ENCODE results near the gene LIX1. TPM values are rescaled to one million over a fixed set of nuclear protein-coding genes. Genes with fewer than 3 reads are reported as not detected.

The LIX1 gene
- total RNA-seq, 4 donors from 2014 or later: 0.13 to 0.48 TPM; not detected in 2

GRCh38 chr5:97056263-97056662 lies 86.1 kb downstream of the LIX1 start:
- H3K36me3 ChIP-seq: no peaks in the 10 kb centered on the region
- H3K9me3 ChIP-seq: peaks cover 6% of the 10 kb centered on the region
- no peak overlapping the region for H3K4me3 ChIP-seq
- H3K27ac ChIP-seq: no peak overlapping the region
- 96% methylated on average over 1 of the region's 1 CpG for WGBS
- H3K4me1 ChIP-seq: no peaks in the 10 kb centered on the region
- TF ChIP-seq POLR2AphosphoS5 (IDR thresholded peaks at IDR 0.05): no peak
- TF ChIP-seq EP300 (IDR thresholded peaks at IDR 0.05): no peak
- TF ChIP-seq POLR2A (IDR thresholded peaks at IDR 0.05): no peak
- TF ChIP-seq CTCF (IDR thresholded peaks at IDR 0.05): no peak
- H3K27me3 ChIP-seq: no peaks in the 10 kb centered on the region
- no peak for DNase-seq (ENCODE audit: low spot score in 2 of 2)

GRCh38 chr5:97049175-97049574 lies 93.2 kb downstream of the LIX1 start:
- no peaks in the 10 kb centered on the region for H3K27me3 ChIP-seq
- H3K4me3 ChIP-seq: no peak overlapping the region
- no peaks in the 10 kb centered on the region for H3K9me3 ChIP-seq
- no peaks in the 10 kb centered on the region for H3K4me1 ChIP-seq
- no peak overlapping the region for H3K27ac ChIP-seq
- no peak for DNase-seq (ENCODE audit: low spot score in 2 of 2)
- WGBS: 87% methylated on average over 7 of the region's 7 CpGs
- no peak for TF ChIP-seq EP300 (IDR thresholded peaks at IDR 0.05)
- TF ChIP-seq POLR2AphosphoS5 (IDR thresholded peaks at IDR 0.05): no peak
- H3K36me3 ChIP-seq: no peaks in the 10 kb centered on the region

GRCh38 chr5:97047076-97047475 lies 95.3 kb downstream of the LIX1 start:
- WGBS: 92% methylated on average over 1 of the region's 1 CpG
- no peak for DNase-seq (ENCODE audit: low spot score in 2 of 2)
- Histone ChIP-seq H3K36me3 (no peaks in the 10 kb centered on the region), H3K4me3 (no peak overlapping the region), H3K27me3 (no peaks in the 10 kb centered on the region), H3K27ac (no peak overlapping the region), H3K9me3 (no peaks in the 10 kb centered on the region), H3K4me1 (no peaks in the 10 kb centered on the region)
- no peak for TF ChIP-seq EP300 (IDR thresholded peaks at IDR 0.05)
- no peak for TF ChIP-seq POLR2AphosphoS5 (IDR thresholded peaks at IDR 0.05)
- TF ChIP-seq POLR2A (IDR thresholded peaks at IDR 0.05): no peak
- TF ChIP-seq CTCF (IDR thresholded peaks at IDR 0.05): no peak

GRCh38 chr5:97046270-97046982 lies 96.0 kb downstream of the LIX1 start:
- no peaks in the 10 kb centered on the region for H3K27me3 ChIP-seq
- H3K36me3 ChIP-seq: no peaks in the 10 kb centered on the region
- H3K9me3 ChIP-seq: no peaks in the 10 kb centered on the region
- H3K4me1 ChIP-seq: no peaks in the 10 kb centered on the region
- WGBS: 82% methylated on average over 7 of the region's 7 CpGs
- H3K27ac ChIP-seq: no peak overlapping the region
- TF ChIP-seq POLR2A (IDR thresholded peaks at IDR 0.05) (no peak), EP300 (IDR thresholded peaks at IDR 0.05) (no peak), POLR2AphosphoS5 (IDR thresholded peaks at IDR 0.05) (no peak), CTCF (IDR thresholded peaks at IDR 0.05) (no peak)
- H3K4me3 ChIP-seq: no peak overlapping the region
- no peak for DNase-seq (ENCODE audit: low spot score in 2 of 2)

GRCh38 chr5:97044052-97044451 lies 98.4 kb downstream of the LIX1 start:
- H3K4me1 ChIP-seq: no peaks in the 10 kb centered on the region
- H3K4me3 ChIP-seq: no peak overlapping the region
- DNase-seq (ENCODE audit: low spot score in 2 of 2): no peak
- TF ChIP-seq CTCF (IDR thresholded peaks at IDR 0.05): peak in 1 of 2 donors; percentile 5
- TF ChIP-seq POLR2AphosphoS5 (IDR thresholded peaks at IDR 0.05): no peak
- H3K27me3 ChIP-seq: no peaks in the 10 kb centered on the region
- 68% methylated on average over 2 of the region's 2 CpGs for WGBS
- no peak overlapping the region for H3K27ac ChIP-seq
- H3K9me3 ChIP-seq: no peaks in the 10 kb centered on the region
- no peaks in the 10 kb centered on the region for H3K36me3 ChIP-seq

- WGBS: 68% methylated on average over 3 of the region's 3 CpGs
- Histone ChIP-seq H3K36me3 (no peaks in the 10 kb centered on the region), H3K27ac (no peak overlapping the region), H3K27me3 (no peaks in the 10 kb centered on the region), H3K4me3 (no peak overlapping the region), H3K4me1 (no peaks in the 10 kb centered on the region), H3K9me3 (no peaks in the 10 kb centered on the region)
- DNase-seq (ENCODE audit: low spot score in 2 of 2): no peak
- TF ChIP-seq POLR2AphosphoS5 (IDR thresholded peaks at IDR 0.05): no peak
- TF ChIP-seq POLR2A (IDR thresholded peaks at IDR 0.05): no peak
- TF ChIP-seq EP300 (IDR thresholded peaks at IDR 0.05): no peak
- TF ChIP-seq CTCF (IDR thresholded peaks at IDR 0.05): no peak
These were observed 98.9 kb downstream of the LIX1 start for GRCh38 chr5:97043511-97043910.
